GM18526 (cell line): ENCODE data around the gene TRPM4.

Experiments used
- POLR2A ChIP-seq: IDR thresholded peaks from 3 replicates; pipeline ENCODE4 v1.6.1; 2011; ENCODE audit not compliant: insufficient read length; ENCODE audit errors: extremely low read depth

TRPM4 gene

DNA sequence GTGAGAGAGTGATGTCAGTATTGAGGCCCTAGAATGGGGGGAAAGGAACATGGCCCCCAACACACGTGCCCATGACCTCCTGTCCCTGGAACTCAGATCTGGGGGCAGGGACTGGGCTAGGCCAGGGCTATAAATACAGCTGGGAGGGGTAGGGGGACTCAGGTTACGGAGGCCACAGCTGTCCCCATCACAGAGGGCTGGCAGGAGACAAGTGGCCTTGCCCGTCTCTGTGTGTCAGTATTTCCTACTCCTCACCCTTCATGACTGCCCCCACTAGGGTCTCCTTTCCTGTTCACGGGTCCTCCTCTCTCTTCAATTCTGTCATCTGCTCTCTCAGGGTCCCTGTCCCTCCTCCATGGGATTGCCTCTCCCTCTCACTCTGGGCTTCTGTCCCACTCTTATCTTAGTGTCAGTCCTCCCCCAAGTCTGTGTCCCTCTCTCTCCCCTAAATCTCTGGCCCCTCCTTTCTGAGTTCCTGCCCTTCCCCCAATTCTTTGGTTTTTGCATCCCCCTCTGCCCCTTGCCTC is 1.7 kb upstream of the TRPM4 start:
- TF ChIP-seq POLR2A, result no peak

GRCh38 chr19:49160450-49161189 is 3.0 kb downstream of the TRPM4 start:
- TF ChIP-seq POLR2A, result no peak

GRCh38 chr19:49161987-49162386 is 4.4 kb downstream of the TRPM4 start:
- TF ChIP-seq POLR2A, result no peak

GRCh38 chr19:49165111-49165750 is 7.6 kb downstream of the TRPM4 start:
- no peak for TF ChIP-seq POLR2A

DNA sequence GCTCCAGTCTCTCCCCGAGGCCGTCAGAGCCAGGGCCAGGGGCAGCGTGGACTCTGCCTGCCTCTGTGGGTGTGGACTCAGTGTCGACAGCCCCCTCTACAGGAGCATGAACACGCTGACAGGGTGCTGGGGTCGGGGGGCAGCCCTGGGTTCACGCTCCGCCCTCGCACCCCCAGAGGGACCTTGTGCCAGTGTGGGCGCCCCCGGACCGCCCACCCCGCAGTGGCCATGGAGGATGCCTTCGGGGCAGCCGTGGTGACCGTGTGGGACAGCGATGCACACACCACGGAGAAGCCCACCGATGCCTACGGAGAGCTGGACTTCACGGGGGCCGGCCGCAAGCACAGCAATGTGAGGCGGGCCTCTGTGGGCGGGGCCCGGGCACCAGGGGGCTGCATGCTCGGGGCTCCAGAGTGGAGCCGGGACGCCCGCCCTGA is 8.3 kb downstream of the TRPM4 start:
- TF ChIP-seq POLR2A, result no peak

GRCh38 chr19:49167857-49168409 is 10.3 kb downstream of the TRPM4 start:
- TF ChIP-seq POLR2A, result no peak

GRCh38 chr19:49168421-49168820 is 10.8 kb downstream of the TRPM4 start:
- TF ChIP-seq POLR2A, result no peak

DNA sequence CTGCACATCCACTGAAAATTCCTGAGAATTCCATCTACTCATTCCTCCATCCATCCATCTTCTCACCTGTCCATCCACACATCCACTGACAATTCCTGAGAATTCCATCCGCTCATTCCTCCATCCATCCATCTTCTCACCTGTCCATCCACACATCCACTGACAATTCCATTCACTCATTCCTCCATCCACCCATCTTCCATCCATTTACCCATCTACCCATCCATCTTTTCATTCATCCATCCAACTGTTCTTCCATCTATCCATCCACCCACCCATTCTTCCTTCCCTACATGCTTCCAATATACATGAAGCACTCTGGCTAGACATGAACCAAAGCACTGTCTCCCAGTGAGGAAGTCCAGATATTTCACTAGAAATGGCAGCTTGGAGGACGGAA is 15.6 kb downstream of the TRPM4 start:
- TF ChIP-seq POLR2A, result no peak

DNA sequence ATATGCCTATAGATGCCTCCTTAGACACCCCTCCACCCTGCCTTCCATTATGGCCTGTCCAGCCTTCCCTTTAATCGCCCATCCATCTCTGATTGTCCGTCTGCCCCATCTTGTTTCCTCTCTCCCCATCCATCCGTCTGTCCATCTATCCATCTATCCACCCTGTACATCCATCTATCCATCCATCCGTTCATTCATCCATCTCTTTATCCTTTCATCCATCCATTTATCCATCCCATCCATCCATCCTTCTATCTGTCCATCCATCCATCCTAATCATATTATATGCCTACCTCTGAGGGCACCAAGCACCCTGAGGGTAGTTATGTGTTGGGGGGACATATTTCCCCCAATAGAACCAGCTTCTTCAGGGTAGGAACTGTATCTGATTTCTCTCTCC is 23.1 kb downstream of the TRPM4 start:
- TF ChIP-seq POLR2A, result no peak

- no peak for TF ChIP-seq POLR2A
Observed at GRCh38 chr19:49182848-49183375, 25.3 kb downstream of the TRPM4 start.

GRCh38 chr19:49186108-49186507 is 28.5 kb downstream of the TRPM4 start:
- no peak for TF ChIP-seq POLR2A

GRCh38 chr19:49188626-49189200 is 31.1 kb downstream of the TRPM4 start:
- no peak for TF ChIP-seq POLR2A

GRCh38 chr19:49189259-49189658 is 31.7 kb downstream of the TRPM4 start:
- no peak for TF ChIP-seq POLR2A

DNA sequence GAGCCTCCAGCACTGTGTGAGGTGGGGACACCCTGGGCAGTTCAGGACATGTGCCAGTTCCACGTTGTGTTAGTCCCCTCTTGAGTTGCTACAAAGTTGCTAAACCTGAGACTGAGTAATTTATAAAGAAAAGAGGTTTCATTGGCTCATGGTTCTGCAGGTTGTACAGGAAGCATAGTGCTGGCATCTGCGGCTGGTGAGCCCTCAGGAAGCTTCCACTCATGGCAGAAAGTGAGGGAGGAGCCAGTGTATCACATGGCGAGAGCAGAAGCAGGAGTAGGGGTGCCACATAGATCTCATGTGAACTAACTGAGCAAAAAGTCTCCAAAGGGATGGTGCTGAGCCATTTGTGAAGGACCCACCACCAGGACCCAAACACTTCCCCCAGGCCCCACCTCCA is 33.2 kb downstream of the TRPM4 start:
- TF ChIP-seq POLR2A, result no peak

- no peak for TF ChIP-seq POLR2A
Observed at GRCh38 chr19:49193822-49194394, 36.3 kb downstream of the TRPM4 start.
